Uterus (tissue), 4 donors: ENCODE results near the gene IFITM10. TPM values are rescaled to one million over a fixed set of nuclear protein-coding genes. Genes with fewer than 3 reads are reported as not detected.

Source experiments
- DNase-seq, 2 donors: peaks; one replicate each; pipeline ENCODE4 v3.0.0-alpha.2; 2019 to 2020
- H3K27ac ChIP-seq, 2 donors: fragments of 200-600 bp; sonication (generic); 1 replicate in 1 of 2; 2 replicates in 1 of 2; pipeline ENCODE4 v1.5.1; 2016 to 2018
- H3K27me3 ChIP-seq, 2 donors: fragments of 200-600 bp; sonication (generic); one replicate each; pipeline ENCODE4 v1.5.1; 2018 to 2019; ENCODE audit warnings: control low read depth in 1 of 2
- H3K36me3 ChIP-seq, 2 donors: fragments of 200-600 bp; sonication (generic); one replicate each; pipeline ENCODE4 v1.5.1; 2019; ENCODE audit warnings: control low read depth in 1 of 2
- H3K4me1 ChIP-seq, 2 donors: fragments of 200-600 bp; sonication (generic); one replicate each; pipeline ENCODE4 v1.5.1; 2018 to 2019; ENCODE audit warnings: control low read depth in 1 of 2
- H3K4me3 ChIP-seq, 2 donors: fragments of 200-600 bp; sonication (generic); 1 replicate in 1 of 2; 2 replicates in 1 of 2; pipeline ENCODE4 v1.5.1; 2018 to 2019; ENCODE audit warnings: mild to moderate bottlenecking in 1 of 2
- H3K9me3 ChIP-seq, 2 donors: fragments of 200-600 bp; sonication (generic); one replicate each; pipeline ENCODE4 v1.5.1; 2019; ENCODE audit warnings: control low read depth in 1 of 2
- POLR2A ChIP-seq, 2 donors: fragments of 450-650 bp; IDR thresholded peaks; one replicate each; pipeline ENCODE4 v1.6.1; 2016; ENCODE audit warnings: antibody characterized with exemption in 2 of 2, mild to moderate bottlenecking in 1 of 2, moderate library complexity in 1 of 2
- intact Hi-C: fragments of 100-400 bp; cut with DNase I; formaldehyde crosslinking; loops from one replicate; pipeline ENCODE4 v1.15.1; 2023; ENCODE audit warnings: low total_unique reads
- total RNA-seq, 4 donors: library from RNA; depleted of rRNA in 3 of 4; stranded (reverse); fragments of >200 nt in 3 of 4; gene quantifications; one replicate each; pipeline versions ENCODE4 v1.1.0 to v1.2.4, GENCODE V29; 2014 to 2023
- TF ChIP-seq, protein P1 (sequence below), 4 experiments: fragments of 200-600 bp in 2 of 4; fragments of 450-650 bp in 2 of 4; sonication (generic) in 2 of 4; IDR thresholded peaks; one replicate each; pipeline ENCODE4 v1.5.1; 2016 to 2019; ENCODE audit warnings: antibody characterized with exemption in 4 of 4, mild to moderate bottlenecking in 2 of 4, moderate library complexity in 1 of 4
- donor health status: DM: yes; HTN: yes; CAD: no.

IFITM10 gene
- total RNA-seq, 4 donors from 2014 or later = 0.85 TPM; not detected in 3

DNA sequence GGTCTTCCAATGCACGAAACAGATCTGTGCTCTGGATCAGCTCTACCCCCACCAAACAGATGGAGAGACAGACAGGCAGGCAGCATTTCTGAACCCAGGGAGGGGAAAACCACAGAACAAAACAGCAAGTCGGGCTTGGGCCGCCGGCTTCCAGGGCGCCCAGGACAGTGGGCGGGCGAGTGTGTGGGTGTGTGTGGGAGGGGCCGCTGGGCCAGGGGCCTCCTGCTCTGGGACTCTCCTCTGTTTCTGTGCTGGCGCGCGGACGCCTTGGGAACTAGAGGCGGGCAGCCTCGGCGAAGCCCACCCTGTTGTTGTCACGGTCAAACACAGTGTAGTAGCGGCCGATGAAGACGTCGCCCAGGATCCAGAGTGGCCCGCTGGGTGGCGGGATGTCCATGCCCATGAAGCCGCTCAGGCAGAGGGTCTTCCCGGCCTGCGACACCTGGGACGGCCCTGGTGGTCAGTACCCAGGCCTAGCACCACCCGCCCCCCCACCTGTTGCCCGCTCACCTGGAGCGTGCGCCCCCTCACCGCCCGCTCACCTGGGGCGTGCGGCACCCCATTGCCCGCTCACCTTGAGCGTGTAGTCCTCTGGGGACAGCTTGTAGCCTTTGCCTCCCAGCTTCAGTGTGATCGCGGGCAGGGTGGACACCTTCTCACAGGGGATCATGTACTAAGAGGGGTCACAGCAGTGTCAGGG is 3.0 kb upstream of the IFITM10 start:
- Histone ChIP-seq H3K27ac (no peak overlapping the region), H3K9me3 (no peaks in the 10 kb centered on the region), H3K36me3 (no peaks in the 10 kb centered on the region), H3K27me3 (peaks cover 0 to 3% of the 10 kb centered on the region in 2 donors), H3K4me1 (peaks cover 0 to 10% of the 10 kb centered on the region in 2 donors), H3K4me3 (no peak overlapping the region)
- TF ChIP-seq, protein P1, sequence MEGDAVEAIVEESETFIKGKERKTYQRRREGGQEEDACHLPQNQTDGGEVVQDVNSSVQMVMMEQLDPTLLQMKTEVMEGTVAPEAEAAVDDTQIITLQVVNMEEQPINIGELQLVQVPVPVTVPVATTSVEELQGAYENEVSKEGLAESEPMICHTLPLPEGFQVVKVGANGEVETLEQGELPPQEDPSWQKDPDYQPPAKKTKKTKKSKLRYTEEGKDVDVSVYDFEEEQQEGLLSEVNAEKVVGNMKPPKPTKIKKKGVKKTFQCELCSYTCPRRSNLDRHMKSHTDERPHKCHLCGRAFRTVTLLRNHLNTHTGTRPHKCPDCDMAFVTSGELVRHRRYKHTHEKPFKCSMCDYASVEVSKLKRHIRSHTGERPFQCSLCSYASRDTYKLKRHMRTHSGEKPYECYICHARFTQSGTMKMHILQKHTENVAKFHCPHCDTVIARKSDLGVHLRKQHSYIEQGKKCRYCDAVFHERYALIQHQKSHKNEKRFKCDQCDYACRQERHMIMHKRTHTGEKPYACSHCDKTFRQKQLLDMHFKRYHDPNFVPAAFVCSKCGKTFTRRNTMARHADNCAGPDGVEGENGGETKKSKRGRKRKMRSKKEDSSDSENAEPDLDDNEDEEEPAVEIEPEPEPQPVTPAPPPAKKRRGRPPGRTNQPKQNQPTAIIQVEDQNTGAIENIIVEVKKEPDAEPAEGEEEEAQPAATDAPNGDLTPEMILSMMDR (IDR thresholded peaks at IDR 0.05) = no peak
- TF ChIP-seq POLR2A (IDR thresholded peaks at IDR 0.05) = no peak
- intact Hi-C loops = no loop called here
- DNase-seq = no peak

DNA sequence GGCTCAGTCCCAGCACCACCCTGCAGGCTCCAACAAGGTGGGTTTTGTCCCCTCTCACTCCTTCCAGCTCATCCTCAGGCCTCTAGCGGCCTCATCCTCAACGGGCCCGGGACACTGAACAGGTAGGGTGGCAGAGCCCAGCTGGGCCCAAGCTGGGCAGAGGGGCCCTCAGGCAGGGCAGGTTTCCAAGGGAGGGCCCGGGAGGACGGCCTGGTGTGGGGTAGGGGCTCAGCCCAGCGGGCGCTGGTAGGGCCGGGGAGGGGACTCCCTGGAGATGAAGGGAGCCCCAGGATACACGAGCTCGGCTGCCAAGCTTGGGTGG is 2.5 kb upstream of the IFITM10 start:
- Histone ChIP-seq H3K9me3 (no peaks in the 10 kb centered on the region), H3K4me3 (no peak overlapping the region), H3K27ac (no peak overlapping the region), H3K27me3 (peaks cover 0 to 3% of the 10 kb centered on the region in 2 donors), H3K4me1 (peaks cover 0 to 10% of the 10 kb centered on the region in 2 donors), H3K36me3 (no peaks in the 10 kb centered on the region)
- intact Hi-C loops = no loop called here
- TF ChIP-seq, protein P1 (IDR thresholded peaks at IDR 0.05) = no peak
- TF ChIP-seq POLR2A (IDR thresholded peaks at IDR 0.05) = no peak
- DNase-seq = no peak

DNA sequence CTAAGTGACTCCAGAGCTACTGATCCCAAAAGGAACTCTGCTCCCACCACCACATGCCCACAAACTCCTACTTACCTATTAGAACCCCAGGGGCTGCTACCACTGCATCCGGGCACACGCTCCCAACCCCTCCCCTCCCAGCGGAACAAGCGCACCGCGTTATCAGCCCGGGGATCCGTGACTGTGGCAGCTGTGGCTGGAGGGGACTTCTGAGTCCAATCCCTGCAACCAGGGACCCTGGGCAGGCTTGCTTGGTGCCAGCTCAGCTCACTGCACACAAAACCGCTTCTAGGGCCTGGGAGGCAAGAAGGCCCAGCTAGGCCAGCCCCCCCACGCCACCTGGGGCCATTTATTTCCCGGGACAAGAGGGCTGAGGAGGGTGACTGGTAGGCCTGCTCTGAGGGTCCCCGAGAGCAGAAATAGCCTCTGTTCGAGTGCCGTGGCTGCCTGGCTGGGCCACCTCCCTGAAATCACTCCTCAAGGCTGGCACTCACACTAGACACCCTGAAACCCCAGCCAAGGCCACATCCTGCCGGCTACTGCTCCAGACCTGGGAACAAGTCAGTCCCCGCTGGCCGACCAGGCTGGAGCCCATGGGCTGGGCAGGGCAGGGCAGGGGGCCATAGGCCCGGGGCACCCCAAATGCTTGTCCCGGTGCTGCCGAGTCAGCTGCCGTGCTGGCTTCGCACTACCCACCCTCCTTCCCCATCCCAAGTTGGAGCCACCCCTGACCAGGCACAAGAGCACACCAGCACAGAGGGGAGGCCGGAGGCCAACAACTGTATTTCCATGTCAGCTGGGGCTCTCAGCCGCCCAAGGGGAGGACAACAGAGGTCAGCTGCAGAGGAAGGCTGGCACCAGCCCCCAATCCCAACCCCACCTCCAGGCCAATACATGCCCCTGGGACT is 1.9 kb upstream of the IFITM10 start:
- Histone ChIP-seq H3K4me3 (no peak overlapping the region), H3K27ac (no peak overlapping the region), H3K27me3 (peaks cover 0 to 3% of the 10 kb centered on the region in 2 donors), H3K36me3 (no peaks in the 10 kb centered on the region), H3K4me1 (peaks cover 0 to 10% of the 10 kb centered on the region in 2 donors), H3K9me3 (no peaks in the 10 kb centered on the region)
- DNase-seq = no peak
- intact Hi-C loops = no loop called here
- TF ChIP-seq, protein P1 (IDR thresholded peaks at IDR 0.05) = no peak
- TF ChIP-seq POLR2A (IDR thresholded peaks at IDR 0.05) = no peak

DNA sequence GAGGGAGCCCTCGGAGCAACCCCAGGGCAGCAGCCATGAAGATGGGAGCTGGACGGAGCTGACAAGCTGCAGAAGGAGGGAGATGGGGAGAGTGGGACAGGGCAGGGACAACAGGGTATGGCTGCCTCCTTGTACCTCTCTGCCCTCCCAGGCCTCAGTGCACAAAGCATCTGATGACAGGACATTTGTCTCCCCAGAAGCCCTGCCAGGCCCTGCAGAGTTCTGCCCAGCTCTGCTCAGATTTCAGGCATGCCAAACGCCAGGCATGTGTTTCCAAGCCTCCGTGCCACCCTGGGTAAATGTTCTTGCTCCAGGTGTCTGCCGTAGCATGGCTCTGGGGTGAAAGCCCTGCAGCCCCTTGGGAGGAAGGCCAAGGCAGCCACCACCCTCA is 1.1 kb upstream of the IFITM10 start:
- peaks cover 0 to 10% of the 10 kb centered on the region in 2 donors for H3K4me1 ChIP-seq
- peaks cover 0 to 3% of the 10 kb centered on the region in 2 donors for H3K27me3 ChIP-seq
- no peaks in the 10 kb centered on the region for H3K9me3 ChIP-seq
- TF ChIP-seq POLR2A (IDR thresholded peaks at IDR 0.05) = no peak
- H3K36me3 ChIP-seq = no peaks in the 10 kb centered on the region
- intact Hi-C loops = no loop called here
- DNase-seq = no peak
- H3K4me3 ChIP-seq = no peak overlapping the region
- H3K27ac ChIP-seq = no peak overlapping the region

DNA sequence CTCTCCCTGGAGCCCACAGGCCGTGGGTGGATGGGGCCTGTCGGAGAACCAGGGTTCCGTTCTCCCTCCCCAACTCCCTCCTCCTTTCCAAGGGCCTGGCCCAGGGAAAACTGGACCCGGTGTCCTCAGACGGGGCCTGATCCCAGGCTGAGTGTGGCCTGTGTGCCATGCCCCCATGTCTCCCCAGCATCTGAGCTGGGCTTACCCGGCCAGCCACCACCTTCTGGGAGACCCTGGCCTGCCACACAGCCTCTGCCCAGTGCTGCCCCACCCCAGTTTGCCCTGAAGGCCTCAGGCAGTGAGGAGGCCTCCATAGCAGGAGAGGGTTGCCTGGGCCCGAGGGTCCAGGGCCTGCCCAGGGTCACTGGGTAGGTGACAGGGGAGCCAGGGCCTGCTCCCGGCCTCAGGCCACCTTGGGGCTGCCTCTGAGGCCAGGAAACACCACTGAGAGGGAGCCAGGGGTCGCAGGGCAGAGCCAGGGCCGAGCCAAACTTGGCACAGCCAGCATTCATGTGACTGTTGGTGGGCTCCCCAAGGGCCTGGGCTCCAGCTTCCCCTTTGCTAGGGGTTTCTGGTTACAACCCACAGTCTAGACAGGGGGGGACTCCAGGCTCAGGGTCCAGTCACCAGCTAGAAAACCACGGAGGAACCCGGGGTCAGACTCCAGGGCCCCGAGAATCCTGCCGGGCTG is 590 bp upstream of the IFITM10 start:
- TF ChIP-seq, protein P1 (IDR thresholded peaks at IDR 0.05) = no peak
- TF ChIP-seq POLR2A (IDR thresholded peaks at IDR 0.05) = no peak
- no peaks in the 10 kb centered on the region for H3K36me3 ChIP-seq
- no peaks in the 10 kb centered on the region for H3K9me3 ChIP-seq
- H3K27ac ChIP-seq = no peak overlapping the region
- no peak for DNase-seq
- H3K27me3 ChIP-seq = peaks cover 0 to 3% of the 10 kb centered on the region in 2 donors
- intact Hi-C loops = no loop called here
- no peak overlapping the region for H3K4me3 ChIP-seq
- peaks cover 0 to 10% of the 10 kb centered on the region in 2 donors for H3K4me1 ChIP-seq
